GM19397 (cell line): ENCODE data around the gene TRPC6.

Experiments used
- ATAC-seq: cut with Tn5 transposase; IDR thresholded peaks from one replicate; pipeline ENCODE4 v1.9.1; 2021; ENCODE audit warnings: mild to moderate bottlenecking, moderate library complexity; ENCODE audit not compliant: unreplicated experiment

TRPC6 gene

GRCh38 chr11:101407324-101407723, 176.5 kb downstream of the TRPC6 start:
- ATAC-seq = no peak
